Vagina (tissue), 2 donors: Measurements from ENCODE around the gene SREK1IP1.

Experiments
- CTCF ChIP-seq, 3 experiments: fragments of 450-650 bp in 2 of 3; fragments of 200-600 bp in 1 of 3; sonication (generic) in 1 of 3; IDR thresholded peaks; one replicate each; pipeline ENCODE4 v1.5.1; 2017 to 2019; ENCODE audit warnings: antibody characterized with exemption in 3 of 3, mild to moderate bottlenecking in 2 of 3, moderate library complexity in 2 of 3
- POLR2A ChIP-seq, 2 donors: fragments of 450-650 bp; IDR thresholded peaks; one replicate each; pipeline ENCODE4 v1.6.1; 2017; ENCODE audit warnings: antibody characterized with exemption in 2 of 2, mild to moderate bottlenecking in 2 of 2, moderate library complexity in 2 of 2
- POLR2AphosphoS5 ChIP-seq, 2 donors: sonication (generic); formaldehyde crosslinking; IDR thresholded peaks; one replicate each; pipeline ENCODE4 v1.9.0; 2017; ENCODE audit warnings: antibody characterized with exemption in 2 of 2, mild to moderate bottlenecking in 2 of 2, low read depth in 1 of 2; ENCODE audit not compliant: insufficient read depth in 1 of 2

DNA sequence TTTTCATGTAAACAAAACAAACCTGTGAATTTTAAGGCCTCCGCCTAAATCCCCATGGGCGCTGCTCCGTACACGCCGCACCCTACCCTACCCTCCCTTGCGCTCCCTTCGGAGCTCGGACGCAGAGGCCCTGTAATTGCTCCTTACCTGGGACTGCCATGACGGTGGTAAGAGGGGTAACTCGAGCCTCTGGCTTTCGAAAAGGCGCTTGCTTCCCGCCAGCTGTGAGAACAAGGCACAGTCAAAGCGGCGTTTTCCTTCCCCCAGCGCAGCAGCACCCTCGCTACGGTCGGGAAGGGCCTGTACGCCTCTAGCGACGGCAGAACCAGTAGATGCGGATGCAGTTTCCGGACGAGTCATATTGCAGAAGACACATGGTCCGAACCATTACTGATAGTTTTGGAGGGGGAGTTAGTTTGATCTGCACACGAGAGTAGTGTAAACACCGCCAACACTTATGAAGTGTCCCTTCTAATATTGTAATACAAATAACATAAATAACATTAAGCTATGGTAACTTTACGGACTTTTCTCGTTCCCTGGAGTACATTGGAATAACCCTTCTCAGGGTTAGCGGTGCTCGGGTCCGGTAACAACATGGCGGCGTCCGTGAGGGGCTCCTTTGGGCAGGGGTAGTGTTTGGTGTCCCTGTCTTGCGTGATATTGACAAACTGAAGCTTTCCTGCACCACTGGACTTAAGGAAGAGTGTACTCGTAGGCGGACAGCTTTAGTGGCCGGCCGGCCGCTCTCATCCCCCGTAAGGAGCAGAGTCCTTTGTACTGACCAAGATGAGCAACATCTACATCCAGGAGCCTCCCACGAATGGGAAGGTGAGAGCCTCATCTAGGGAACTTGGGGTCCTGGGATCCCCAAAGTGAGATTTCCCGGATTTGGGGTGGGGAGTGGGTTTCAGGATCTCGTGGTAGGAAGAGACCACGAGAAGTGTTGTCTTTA lies at the start of gene SREK1IP1, which contains the start of gene CWC27:
- TF ChIP-seq CTCF (IDR thresholded peaks at IDR 0.05) (no peak), POLR2A (IDR thresholded peaks at IDR 0.05) (peak in 1 of 2 donors; percentile 21), POLR2AphosphoS5 (IDR thresholded peaks at IDR 0.05; ENCODE audit: insufficient read depth in 1 of 2, low read depth in 1 of 2) (peak; percentile 88 to 96)
